ENCODE measurements around the gene OR51S1.
"Not testable (repeated sequence)": the region's sequence is repeated elsewhere in the genome, so short reads cannot be mapped to it uniquely, and the experiment has no call there.

The OR51S1 gene

GRCh38 chr11:4848908-4849532, at the start of gene OR51S1:
Gene OR51S1, minus strand, starts transcription at chr11:4849208. Its CDS starts 0 bp downstream, at chr11:4849208.
- DNase-seq = no peak

- DNase-seq = no peak
Observed at GRCh38 chr11:4891996-4892640, 43.1 kb upstream of the OR51S1 start.

- DNase-seq = no peak
Observed at GRCh38 chr11:4890279-4890678, 41.3 kb upstream of the OR51S1 start.

GRCh38 chr11:4887591-4887990, 38.6 kb upstream of the OR51S1 start:
- DNase-seq = no peak

- DNase-seq = no peak
Observed at GRCh38 chr11:4886186-4886585, 37.2 kb upstream of the OR51S1 start.

GRCh38 chr11:4884361-4884760, 35.4 kb upstream of the OR51S1 start:
- DNase-seq = no peak

- no peak for DNase-seq
Observed at GRCh38 chr11:4882543-4882942, 33.5 kb upstream of the OR51S1 start.

GRCh38 chr11:4881860-4882500, 33.0 kb upstream of the OR51S1 start, which contains the start of gene OR51T1:
Gene OR51T1, plus strand, starts transcription at chr11:4881900. Its CDS starts 0 bp downstream, at chr11:4881900.
- no peak for DNase-seq

- DNase-seq = no peak
Observed at GRCh38 chr11:4881188-4881587, 32.2 kb upstream of the OR51S1 start.

GRCh38 chr11:4865855-4866254, 16.8 kb upstream of the OR51S1 start:
- DNase-seq = no peak

- no peak for DNase-seq
Observed at GRCh38 chr11:4863876-4864275, 14.9 kb upstream of the OR51S1 start.

- DNase-seq = no peak
Observed at GRCh38 chr11:4862447-4863236, 13.6 kb upstream of the OR51S1 start.

- not testable (repeated sequence) for DNase-seq
Observed at GRCh38 chr11:4854286-4854685, 5.3 kb upstream of the OR51S1 start.

- no peak for DNase-seq
Observed at GRCh38 chr11:4851033-4851432, 2.0 kb upstream of the OR51S1 start.

GRCh38 chr11:4839851-4840549, 9.0 kb downstream of the OR51S1 start:
- no peak for DNase-seq

GRCh38 chr11:4830909-4831308, 18.1 kb downstream of the OR51S1 start:
- no peak for DNase-seq

- DNase-seq = no peak
Observed at GRCh38 chr11:4830346-4830745, 18.7 kb downstream of the OR51S1 start.

GRCh38 chr11:4826425-4826824, 22.6 kb downstream of the OR51S1 start:
- DNase-seq = no peak

GRCh38 chr11:4825132-4825531, 23.9 kb downstream of the OR51S1 start:
- no peak for DNase-seq

- no peak for DNase-seq
Observed at GRCh38 chr11:4821021-4821420, 28.0 kb downstream of the OR51S1 start, which contains the start of gene OR51F2. Gene OR51F2, plus strand, starts transcription at chr11:4821321. Its CDS starts 101 bp downstream, at chr11:4821422.

- no peak for DNase-seq
Observed at GRCh38 chr11:4809246-4809645, 39.8 kb downstream of the OR51S1 start.

- DNase-seq = no peak
Observed at GRCh38 chr11:4808476-4808875, 40.5 kb downstream of the OR51S1 start.

- no peak for DNase-seq
Observed at GRCh38 chr11:4804280-4804679, 44.7 kb downstream of the OR51S1 start, which contains the start of gene OR52R1. Gene OR52R1, minus strand, starts transcription at chr11:4804380. Its CDS starts 0 bp downstream, at chr11:4804380.
